ENCODE data around the gene PLCG2.

GRCh38 chr16:82008957-82009592 lies 230.0 kb downstream of the PLCG2 start:
- no peak for TF ChIP-seq CTCF (IDR thresholded peaks at IDR 0.05)
- no peak for TF ChIP-seq POLR2A (IDR thresholded peaks at IDR 0.05)
